Smooth muscle cell (in vitro differentiated cells): ENCODE measurements around the gene PRKD1. TPM values are rescaled to one million over a fixed set of nuclear protein-coding genes. Genes with fewer than 3 reads are reported as not detected.

Experiments used
- DNase-seq: peaks from one replicate; lab custom pipeline; 2025; ENCODE audit not compliant: unreplicated experiment; lab: John Stamatoyannopoulos, UW
- H2AFZ ChIP-seq: fragments of 200-600 bp; sonication (generic); 2 replicates; pipeline ENCODE4 v1.6.0; 2016; ENCODE audit warnings: antibody characterized with exemption, low read depth, mild to moderate bottlenecking
- H3F3A ChIP-seq: fragments of 200-600 bp; sonication (generic); 2 replicates; pipeline ENCODE4 v1.6.0; 2017; ENCODE audit warnings: antibody characterized with exemption, low read depth
- H3K27ac ChIP-seq: fragments of 200-600 bp; sonication (generic); 2 replicates; pipeline ENCODE4 v1.5.1; 2016; ENCODE audit warnings: low read depth, mild to moderate bottlenecking
- H3K27me3 ChIP-seq: fragments of 200-600 bp; sonication (generic); 2 replicates; pipeline ENCODE4 v1.6.1; 2016; ENCODE audit warnings: low read depth, mild to moderate bottlenecking
- H3K36me3 ChIP-seq: fragments of 200-600 bp; sonication (generic); 2 replicates; pipeline ENCODE4 v1.5.1; 2016; ENCODE audit warnings: low read depth
- H3K4me1 ChIP-seq: fragments of 200-600 bp; sonication (generic); 2 replicates; pipeline ENCODE4 v1.5.1; 2016; ENCODE audit warnings: low read depth
- H3K4me2 ChIP-seq: fragments of 200-600 bp; sonication (generic); 2 replicates; pipeline ENCODE4 v1.6.0; 2016; ENCODE audit warnings: mild to moderate bottlenecking
- H3K4me3 ChIP-seq: fragments of 200-600 bp; sonication (generic); 2 replicates; pipeline ENCODE4 v1.5.1; 2016; ENCODE audit warnings: mild to moderate bottlenecking
- H3K79me2 ChIP-seq: fragments of 200-600 bp; sonication (generic); 2 replicates; pipeline ENCODE4 v1.6.0; 2016; ENCODE audit warnings: low read depth, mild to moderate bottlenecking
- H3K9ac ChIP-seq: fragments of 200-600 bp; sonication (generic); 2 replicates; pipeline ENCODE4 v1.6.0; 2016; ENCODE audit warnings: low read depth
- H3K9me3 ChIP-seq: fragments of 200-600 bp; sonication (generic); replicated peaks from 2 replicates; pipeline ENCODE4 v1.5.1; 2016; ENCODE audit warnings: low read depth
- H4K20me1 ChIP-seq: fragments of 200-600 bp; sonication (generic); 2 replicates; pipeline ENCODE4 v1.6.0; 2016; ENCODE audit warnings: low read depth
- WGBS: methylation state at CpG from one replicate; pipeline ENCODE4 v1.1.7; 2016; ENCODE audit warnings: low lambda C conversion rate; 5-methylcytosine and 5-hydroxymethylcytosine counted together
- polyA plus RNA-seq: library from polyadenylated mRNA; unstranded; fragments of >200 nt; fragmentation: Nextera tagmentation; extraction: Ambion mirVana; gene quantifications from 2 replicates; pipeline ENCODE4 v1.2.1, GENCODE V29; 2016
- total RNA-seq: library from RNA; depleted of rRNA; stranded (reverse); fragments of >200 nt; gene quantifications from 2 replicates; pipeline ENCODE4 v1.2.3, GENCODE V29; 2014
- TF ChIP-seq, protein P1 (sequence below): fragments of 200-600 bp; sonication (generic); IDR thresholded peaks from 2 replicates; pipeline ENCODE4 v1.5.1; 2017; ENCODE audit warnings: borderline replicate concordance, mild to moderate bottlenecking, antibody characterized with exemption; ENCODE audit not compliant: insufficient read depth, poor library complexity, severe bottlenecking

The PRKD1 gene
- total and polyA plus RNA-seq, 2 experiments from 2014 or later = 3.7 to 7.2 TPM

DNA sequence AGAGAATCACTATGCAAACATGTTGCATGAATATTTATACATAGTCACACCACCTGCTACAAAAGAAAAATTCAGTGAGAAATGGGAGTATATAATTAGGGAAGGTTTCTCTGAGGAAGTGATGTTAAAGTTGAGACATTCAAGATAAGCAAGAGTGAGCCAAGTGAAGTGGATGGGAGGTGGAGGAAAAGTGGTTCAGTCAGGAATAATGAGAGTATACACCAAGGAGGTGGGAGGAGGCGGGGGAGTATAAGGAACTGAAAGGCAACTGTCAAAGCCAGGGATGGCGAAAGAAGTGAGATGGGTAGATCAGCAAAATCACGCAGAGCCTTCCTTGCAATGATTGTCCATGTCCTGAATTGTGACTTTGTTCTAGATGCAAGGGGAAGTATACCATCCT is 33.7 kb downstream of the PRKD1 start:
- Histone ChIP-seq H4K20me1 (no peaks in the 10 kb centered on the region), H3K27ac (no peak overlapping the region), H3K79me2 (no peaks in the 10 kb centered on the region), H3K4me3 (no peak overlapping the region), H2AFZ (no peak overlapping the region), H3K4me2 (no peak overlapping the region), H3F3A (no peaks in the 10 kb centered on the region), H3K27me3 (no peaks in the 10 kb centered on the region), H3K4me1 (no peaks in the 10 kb centered on the region), H3K9me3 (no peaks in the 10 kb centered on the region), H3K9ac (no peak overlapping the region), H3K36me3 (no peaks in the 10 kb centered on the region)
- TF ChIP-seq, protein P1, sequence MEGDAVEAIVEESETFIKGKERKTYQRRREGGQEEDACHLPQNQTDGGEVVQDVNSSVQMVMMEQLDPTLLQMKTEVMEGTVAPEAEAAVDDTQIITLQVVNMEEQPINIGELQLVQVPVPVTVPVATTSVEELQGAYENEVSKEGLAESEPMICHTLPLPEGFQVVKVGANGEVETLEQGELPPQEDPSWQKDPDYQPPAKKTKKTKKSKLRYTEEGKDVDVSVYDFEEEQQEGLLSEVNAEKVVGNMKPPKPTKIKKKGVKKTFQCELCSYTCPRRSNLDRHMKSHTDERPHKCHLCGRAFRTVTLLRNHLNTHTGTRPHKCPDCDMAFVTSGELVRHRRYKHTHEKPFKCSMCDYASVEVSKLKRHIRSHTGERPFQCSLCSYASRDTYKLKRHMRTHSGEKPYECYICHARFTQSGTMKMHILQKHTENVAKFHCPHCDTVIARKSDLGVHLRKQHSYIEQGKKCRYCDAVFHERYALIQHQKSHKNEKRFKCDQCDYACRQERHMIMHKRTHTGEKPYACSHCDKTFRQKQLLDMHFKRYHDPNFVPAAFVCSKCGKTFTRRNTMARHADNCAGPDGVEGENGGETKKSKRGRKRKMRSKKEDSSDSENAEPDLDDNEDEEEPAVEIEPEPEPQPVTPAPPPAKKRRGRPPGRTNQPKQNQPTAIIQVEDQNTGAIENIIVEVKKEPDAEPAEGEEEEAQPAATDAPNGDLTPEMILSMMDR = no peak
- WGBS = 97% methylated on average over 3 of the region's 3 CpGs
- no peak for DNase-seq

DNA sequence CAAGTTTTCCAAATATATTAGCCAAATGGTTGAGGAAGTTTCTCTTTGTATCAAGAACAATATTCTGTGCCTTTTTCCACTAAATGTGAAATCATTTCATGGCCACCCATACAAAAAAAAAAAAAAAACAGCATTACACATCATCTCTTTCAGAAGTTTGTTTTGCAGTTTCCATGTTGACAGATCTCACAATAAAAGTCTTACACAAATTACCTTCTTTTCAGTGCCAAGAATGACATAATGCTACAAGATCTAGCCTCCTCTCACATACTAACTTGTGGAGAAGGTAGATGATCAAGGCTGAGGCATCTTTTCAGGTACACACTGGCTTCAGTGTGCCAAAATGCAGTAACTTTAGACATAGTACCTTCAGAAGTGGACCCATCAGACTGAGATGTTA is 35.3 kb downstream of the PRKD1 start:
- Histone ChIP-seq H3K4me2 (no peak overlapping the region), H3K27me3 (no peaks in the 10 kb centered on the region), H3K79me2 (no peaks in the 10 kb centered on the region), H3K4me1 (no peaks in the 10 kb centered on the region), H3K36me3 (no peaks in the 10 kb centered on the region), H2AFZ (no peak overlapping the region), H3K27ac (no peak overlapping the region), H3K9me3 (no peaks in the 10 kb centered on the region), H3F3A (no peaks in the 10 kb centered on the region), H3K4me3 (no peak overlapping the region), H3K9ac (no peak overlapping the region), H4K20me1 (no peaks in the 10 kb centered on the region)
- no peak for DNase-seq
- TF ChIP-seq, protein P1 = no peak

DNA sequence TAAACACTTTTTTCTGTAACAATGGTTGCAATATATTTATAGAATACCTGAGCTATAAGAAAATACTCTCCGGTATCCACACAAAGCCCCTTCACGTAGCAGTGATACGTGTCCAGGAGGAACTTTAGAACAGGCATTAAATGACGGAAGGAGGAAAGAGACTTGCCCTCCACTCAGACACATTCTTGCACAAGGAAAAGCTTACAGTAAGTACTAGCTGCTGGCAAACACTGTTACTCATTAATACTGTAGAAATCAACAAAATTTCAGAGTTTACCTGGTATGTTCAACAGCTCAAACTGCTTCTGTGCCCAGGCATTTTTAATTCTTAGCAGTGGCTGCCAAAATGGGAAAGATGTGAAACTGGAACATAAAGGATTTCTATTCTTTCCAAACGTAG is 41.7 kb downstream of the PRKD1 start:
- Histone ChIP-seq H3K4me1 (no peaks in the 10 kb centered on the region), H3F3A (no peaks in the 10 kb centered on the region), H4K20me1 (no peaks in the 10 kb centered on the region), H3K27ac (no peak overlapping the region), H3K79me2 (no peaks in the 10 kb centered on the region), H3K27me3 (no peaks in the 10 kb centered on the region), H3K4me3 (no peak overlapping the region), H2AFZ (no peak overlapping the region), H3K9ac (no peak overlapping the region), H3K4me2 (no peak overlapping the region), H3K9me3 (no peaks in the 10 kb centered on the region), H3K36me3 (no peaks in the 10 kb centered on the region)
- WGBS = 91% methylated on average over 5 of the region's 5 CpGs
- TF ChIP-seq, protein P1 = no peak
- DNase-seq = no peak

GRCh38 chr14:29868000-29868399 is 59.6 kb downstream of the PRKD1 start:
- Histone ChIP-seq H4K20me1 (no peaks in the 10 kb centered on the region), H3K4me2 (no peak overlapping the region), H3K9ac (no peak overlapping the region), H3K27ac (no peak overlapping the region), H3K4me1 (no peaks in the 10 kb centered on the region), H2AFZ (no peak overlapping the region), H3K4me3 (no peak overlapping the region), H3F3A (no peaks in the 10 kb centered on the region), H3K9me3 (no peaks in the 10 kb centered on the region), H3K36me3 (no peaks in the 10 kb centered on the region), H3K27me3 (no peaks in the 10 kb centered on the region), H3K79me2 (no peaks in the 10 kb centered on the region)
- DNase-seq = no peak
- 59% methylated on average over 3 of the region's 3 CpGs for WGBS
- TF ChIP-seq, protein P1 = no peak
